ENCODE data around the gene SRPX.

GRCh38 chrX:38142610-38143009, 78.1 kb downstream of the SRPX start:
- TF ChIP-seq CTCF (IDR thresholded peaks at IDR 0.05) (no peak), POLR2A (IDR thresholded peaks at IDR 0.05) (no peak)

Measured in Peyer's patch (tissue), 4 donors.